HT1080 (cell line): ENCODE measurements around the gene MMAB. TPM values are rescaled to one million over a fixed set of nuclear protein-coding genes. Genes with fewer than 3 reads are reported as not detected.

ENCODE experiments used
- DNase-seq: peaks from one replicate; pipeline ENCODE4 v3.0.0-alpha.2; 2015; ENCODE audit warnings: low read depth
- polyA plus RNA-seq, 2 experiments: library from polyadenylated mRNA; depleted of rRNA; stranded (reverse); fragments of >200 nt; gene quantifications; 2 replicates each; pipeline ENCODE4 v1.2.3, GENCODE V29; 2015
- total RNA-seq: library from RNA; depleted of rRNA; stranded (reverse); fragments of >200 nt; shearing (Covaris generic); gene quantifications from 2 replicates; pipeline ENCODE4 v1.2.3, GENCODE V29; 2014; rRNA removed

The MMAB gene
- 47.7 and 61.5 TPM in 2 replicates for total RNA-seq
- 47.8 and 50.1 TPM in 2 replicates for polyA plus RNA-seq (2015; cell fraction: cytosol; rRNA removed)
- 31.2 and 40.5 TPM in 2 replicates for polyA plus RNA-seq (2015; cell fraction: nucleus; rRNA removed)

- peak; percentile 99 for DNase-seq
Observed at GRCh38 chr12:109573029-109573913, at the start of gene MMAB, which contains the start of gene MVK. Gene MMAB, minus strand, starts transcription at chr12:109573504. Its CDS starts 24 bp downstream, at chr12:109573480. Gene MVK, plus strand, starts transcription at chr12:109573794. Its CDS starts 1,029 bp downstream, at chr12:109574823.

GRCh38 chr12:109621901-109622364, 48.6 kb upstream of the MMAB start:
- no peak for DNase-seq

GRCh38 chr12:109621211-109621694, 47.9 kb upstream of the MMAB start:
- DNase-seq: no peak

- no peak for DNase-seq
Observed at GRCh38 chr12:109619002-109619604, 45.8 kb upstream of the MMAB start.

- no peak for DNase-seq
Observed at GRCh38 chr12:109618082-109618481, 44.8 kb upstream of the MMAB start.

- no peak for DNase-seq
Observed at GRCh38 chr12:109617491-109617890, 44.2 kb upstream of the MMAB start.

GRCh38 chr12:109615556-109616229, 42.4 kb upstream of the MMAB start:
- no peak for DNase-seq

GRCh38 chr12:109613649-109614455, 40.5 kb upstream of the MMAB start:
- no peak for DNase-seq

- peak; percentile 19 for DNase-seq
Observed at GRCh38 chr12:109612975-109613502, 39.7 kb upstream of the MMAB start.

- no peak for DNase-seq
Observed at GRCh38 chr12:109612003-109612402, 38.7 kb upstream of the MMAB start.

GRCh38 chr12:109611223-109611622, 37.9 kb upstream of the MMAB start:
- DNase-seq: no peak

- no peak for DNase-seq
Observed at GRCh38 chr12:109610523-109610922, 37.2 kb upstream of the MMAB start.

- DNase-seq: no peak
Observed at GRCh38 chr12:109609342-109609741, 36.0 kb upstream of the MMAB start.

GRCh38 chr12:109608793-109609192, 35.5 kb upstream of the MMAB start:
- no peak for DNase-seq

GRCh38 chr12:109608270-109608669, 35.0 kb upstream of the MMAB start:
- DNase-seq: no peak

GRCh38 chr12:109607618-109608017, 34.3 kb upstream of the MMAB start:
- DNase-seq: no peak

GRCh38 chr12:109606320-109607028, 33.2 kb upstream of the MMAB start:
- DNase-seq: no peak

GRCh38 chr12:109605599-109606228, 32.4 kb upstream of the MMAB start:
- DNase-seq: no peak

- no peak for DNase-seq
Observed at GRCh38 chr12:109605016-109605415, 31.7 kb upstream of the MMAB start.
